Measurements from ENCODE around the gene AP4S1. TPM values are rescaled to one million over a fixed set of nuclear protein-coding genes. Genes with fewer than 3 reads are reported as not detected.

AP4S1 gene
- total RNA-seq, 1 experiment from 2014 or later, result 8.3 TPM

GRCh38 chr14:31009836-31010574, 15.4 kb upstream of the AP4S1 start:
- intact Hi-C loops (cut with micrococcal nuclease; ENCODE audit: unreplicated experiment), result no loop called here
- no peaks in the 10 kb centered on the region for H3K4me1 Mint-ChIP-seq (ENCODE audit: low read depth, unreplicated experiment)
- H3K27me3 Mint-ChIP-seq (ENCODE audit: unreplicated experiment), result no peaks in the 10 kb centered on the region
- CTCF ChIA-PET, result no interaction called here
- DNase-seq, result no peak
- peaks cover 14% of the 10 kb centered on the region for H3K36me3 Mint-ChIP-seq (ENCODE audit: insufficient read depth, unreplicated experiment)
- BruUV-seq (replicated peaks), result no TSS peak
- H3K4me3 Mint-ChIP-seq (ENCODE audit: low read depth, unreplicated experiment), result no peak overlapping the region
- no peak overlapping the region for H3K27ac Mint-ChIP-seq (ENCODE audit: unreplicated experiment)
- no peak for TF ChIP-seq CTCF (IDR thresholded peaks at IDR 0.05; ENCODE audit: unreplicated experiment)
- no peaks in the 10 kb centered on the region for H3K9me3 Mint-ChIP-seq (ENCODE audit: low read depth, unreplicated experiment)

- TF ChIP-seq CTCF (IDR thresholded peaks at IDR 0.05; ENCODE audit: unreplicated experiment), result no peak
- Mint-ChIP-seq H3K27ac (ENCODE audit: unreplicated experiment) (no peak overlapping the region), H3K4me3 (ENCODE audit: low read depth, unreplicated experiment) (no peak overlapping the region), H3K27me3 (ENCODE audit: unreplicated experiment) (no peaks in the 10 kb centered on the region), H3K9me3 (ENCODE audit: low read depth, unreplicated experiment) (no peaks in the 10 kb centered on the region), H3K36me3 (ENCODE audit: insufficient read depth, unreplicated experiment) (peaks cover 8% of the 10 kb centered on the region), H3K4me1 (ENCODE audit: low read depth, unreplicated experiment) (no peaks in the 10 kb centered on the region)
- intact Hi-C loops (cut with micrococcal nuclease; ENCODE audit: unreplicated experiment), result no loop called here
- DNase-seq, result no peak
- CTCF ChIA-PET, result no interaction called here
- no TSS peak for BruUV-seq (replicated peaks)
Measured at GRCh38 chr14:31010935-31011334, 14.5 kb upstream of the AP4S1 start.

GRCh38 chr14:31013841-31014240, 11.6 kb upstream of the AP4S1 start:
- intact Hi-C loops (cut with micrococcal nuclease; ENCODE audit: unreplicated experiment), result no loop called here
- Mint-ChIP-seq H3K9me3 (ENCODE audit: low read depth, unreplicated experiment) (no peaks in the 10 kb centered on the region), H3K4me1 (ENCODE audit: low read depth, unreplicated experiment) (no peaks in the 10 kb centered on the region), H3K27me3 (ENCODE audit: unreplicated experiment) (no peaks in the 10 kb centered on the region), H3K27ac (ENCODE audit: unreplicated experiment) (no peak overlapping the region), H3K4me3 (ENCODE audit: low read depth, unreplicated experiment) (no peak overlapping the region), H3K36me3 (ENCODE audit: insufficient read depth, unreplicated experiment) (peaks cover 8% of the 10 kb centered on the region)
- DNase-seq, result no peak
- no peak for TF ChIP-seq CTCF (IDR thresholded peaks at IDR 0.05; ENCODE audit: unreplicated experiment)
- no TSS peak for BruUV-seq (replicated peaks)
- CTCF ChIA-PET, result no interaction called here

GRCh38 chr14:31018057-31018645, 7.3 kb upstream of the AP4S1 start:
- DNase-seq, result no peak
- H3K4me3 Mint-ChIP-seq (ENCODE audit: low read depth, unreplicated experiment), result no peak overlapping the region
- no peak overlapping the region for H3K27ac Mint-ChIP-seq (ENCODE audit: unreplicated experiment)
- peaks cover 8% of the 10 kb centered on the region for H3K4me1 Mint-ChIP-seq (ENCODE audit: low read depth, unreplicated experiment)
- no TSS peak for BruUV-seq (replicated peaks)
- TF ChIP-seq CTCF (IDR thresholded peaks at IDR 0.05; ENCODE audit: unreplicated experiment), result no peak
- H3K27me3 Mint-ChIP-seq (ENCODE audit: unreplicated experiment), result no peaks in the 10 kb centered on the region
- H3K9me3 Mint-ChIP-seq (ENCODE audit: low read depth, unreplicated experiment), result no peaks in the 10 kb centered on the region
- H3K36me3 Mint-ChIP-seq (ENCODE audit: insufficient read depth, unreplicated experiment), result peaks cover 11% of the 10 kb centered on the region
- CTCF ChIA-PET, result interaction anchor here (0.7 kb wide), 1 partner anchor 16 kb away, joined by 7 read pairs; no protein-coding TSS in a partner anchor
- intact Hi-C loops (cut with micrococcal nuclease; ENCODE audit: unreplicated experiment), result no loop called here
